Measurements from ENCODE around the gene TBC1D2. TPM values are rescaled to one million over a fixed set of nuclear protein-coding genes. Genes with fewer than 3 reads are reported as not detected.

Gene TBC1D2
- total RNA-seq, 2 experiments from 2014 or later: 3.1 to 5.5 TPM

DNA sequence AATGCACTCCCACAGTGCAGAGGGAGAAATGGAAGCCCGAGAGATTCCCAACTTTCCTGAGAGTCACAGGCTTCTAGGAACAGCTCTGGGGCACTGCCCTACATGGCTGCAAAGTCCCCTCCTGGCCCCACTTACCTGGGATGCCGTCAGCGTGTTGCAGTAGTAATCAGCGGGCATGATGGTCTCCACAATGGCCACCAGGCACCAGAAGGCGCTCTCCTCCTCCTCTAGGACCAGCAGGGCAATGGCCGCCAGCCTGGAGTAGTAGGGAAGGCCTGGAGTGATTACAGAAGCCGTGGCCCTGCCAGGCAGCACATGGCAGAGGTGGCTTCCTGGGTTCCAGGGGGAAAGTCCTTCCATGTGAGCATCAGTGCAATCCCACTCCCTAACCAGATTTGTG is 52.3 kb downstream of the TBC1D2 start:
- H3K9me3 ChIP-seq (ENCODE audit: low read length): no peaks in the 10 kb centered on the region
- H3K79me2 ChIP-seq (ENCODE audit: insufficient read depth, low read depth, low read length): no peaks in the 10 kb centered on the region
- intact Hi-C loops (cut with micrococcal nuclease; ENCODE audit: unreplicated experiment): no loop called here
- no TSS peak for BruUV-seq (replicated peaks)
- H3K36me3 ChIP-seq (ENCODE audit: insufficient read depth, low read length): no peaks in the 10 kb centered on the region
- no peak for TF ChIP-seq EZH2phosphoT487 (IDR thresholded peaks at IDR 0.05; ENCODE audit: borderline replicate concordance, low read depth, low read length)
- no peak for TF ChIP-seq CTCF (conservative IDR thresholded peaks at IDR 0.05; ENCODE audit: low read length)
- DNase-seq (ENCODE audit: low spot score): no peak
- no peak overlapping the region for H3K4me3 ChIP-seq (ENCODE audit: low read depth, low read length, poor library complexity, severe bottlenecking)
- H4K20me1 ChIP-seq (ENCODE audit: insufficient read depth, low read length): no peaks in the 10 kb centered on the region
- H3K4me1 ChIP-seq (ENCODE audit: insufficient read depth, low read length, poor library complexity, severe bottlenecking): peaks cover 21% of the 10 kb centered on the region
- ChIA-PET CTCF (ENCODE audit: unreplicated experiment) (no interaction called here), POLR2A (no interaction called here)
- H3K4me2 ChIP-seq (ENCODE audit: low read length): no peak overlapping the region
- no peak overlapping the region for H3K27ac ChIP-seq (ENCODE audit: low read depth, low read length, poor library complexity, severe bottlenecking)
- H3K9me2 ChIP-seq (ENCODE audit: insufficient read depth, low read length): no peaks in the 10 kb centered on the region
- H2AFZ ChIP-seq (ENCODE audit: low read length): no peak overlapping the region

DNA sequence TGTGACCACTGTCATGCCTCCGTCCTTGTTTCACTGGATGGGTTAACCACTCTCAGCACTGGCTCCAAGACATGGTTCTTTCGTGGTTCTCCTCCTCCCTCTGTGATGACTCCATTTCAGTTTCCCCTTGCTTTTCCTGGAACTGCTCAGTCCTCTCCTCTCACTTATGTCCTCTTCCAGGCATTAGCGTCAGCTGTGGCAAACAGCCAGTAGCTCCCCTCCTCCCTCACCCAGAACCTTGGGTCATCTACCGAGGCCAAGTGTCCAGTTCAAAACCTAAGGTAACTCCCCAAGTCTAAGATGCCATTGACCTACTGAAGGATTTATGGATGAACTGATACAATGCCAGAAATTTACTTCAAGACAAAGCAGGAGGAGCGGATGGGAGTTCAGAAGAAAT is 53.2 kb downstream of the TBC1D2 start:
- Histone ChIP-seq H3K36me3 (ENCODE audit: insufficient read depth, low read length) (no peaks in the 10 kb centered on the region), H2AFZ (ENCODE audit: low read length) (no peak overlapping the region), H3K27ac (ENCODE audit: low read depth, low read length, poor library complexity, severe bottlenecking) (no peak overlapping the region), H3K4me3 (ENCODE audit: low read depth, low read length, poor library complexity, severe bottlenecking) (no peak overlapping the region), H4K20me1 (ENCODE audit: insufficient read depth, low read length) (no peaks in the 10 kb centered on the region), H3K4me2 (ENCODE audit: low read length) (no peak overlapping the region), H3K79me2 (ENCODE audit: insufficient read depth, low read depth, low read length) (no peaks in the 10 kb centered on the region), H3K4me1 (ENCODE audit: insufficient read depth, low read length, poor library complexity, severe bottlenecking) (peaks cover 21% of the 10 kb centered on the region), H3K9me2 (ENCODE audit: insufficient read depth, low read length) (no peaks in the 10 kb centered on the region), H3K9me3 (ENCODE audit: low read length) (no peaks in the 10 kb centered on the region)
- no peak for DNase-seq (ENCODE audit: low spot score)
- CTCF ChIA-PET (ENCODE audit: unreplicated experiment): interaction anchor here (0.5 kb wide), 1 partner anchor 10 kb away, joined by 3 read pairs; the partner anchor contains the start of gene CORO2A
- intact Hi-C loops (cut with micrococcal nuclease; ENCODE audit: unreplicated experiment): no loop called here
- TF ChIP-seq EZH2phosphoT487 (IDR thresholded peaks at IDR 0.05; ENCODE audit: borderline replicate concordance, low read depth, low read length) (no peak), CTCF (conservative IDR thresholded peaks at IDR 0.05; ENCODE audit: low read length) (no peak)
- no TSS peak for BruUV-seq (replicated peaks)
- POLR2A ChIA-PET: no interaction called here

DNA sequence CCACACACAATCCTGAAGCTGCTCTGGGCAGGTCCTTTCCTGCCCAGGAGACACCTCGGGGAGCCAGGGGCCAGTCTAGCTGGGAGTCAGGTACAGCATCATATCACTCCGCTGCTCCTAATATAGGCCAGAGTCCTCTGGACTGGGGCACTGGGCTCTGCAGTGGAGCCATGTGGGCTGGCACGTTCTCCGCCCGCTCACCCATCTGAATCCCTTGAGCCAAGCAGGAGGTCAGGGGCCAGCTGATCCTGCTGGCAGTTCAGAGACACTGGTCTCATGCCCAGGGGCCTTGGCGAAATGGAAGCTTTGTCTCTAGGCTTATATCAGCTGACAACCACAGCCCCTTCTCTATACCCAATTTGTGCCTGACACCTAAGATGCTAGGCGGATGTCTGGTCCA is 53.7 kb downstream of the TBC1D2 start:
- TF ChIP-seq EZH2phosphoT487 (IDR thresholded peaks at IDR 0.05; ENCODE audit: borderline replicate concordance, low read depth, low read length) (no peak), CTCF (conservative IDR thresholded peaks at IDR 0.05; ENCODE audit: low read length) (no peak)
- H3K36me3 ChIP-seq (ENCODE audit: insufficient read depth, low read length): no peaks in the 10 kb centered on the region
- BruUV-seq (replicated peaks): no TSS peak
- H3K27ac ChIP-seq (ENCODE audit: low read depth, low read length, poor library complexity, severe bottlenecking): no peak overlapping the region
- H3K4me1 ChIP-seq (ENCODE audit: insufficient read depth, low read length, poor library complexity, severe bottlenecking): peaks cover 18% of the 10 kb centered on the region
- no peak overlapping the region for H3K4me2 ChIP-seq (ENCODE audit: low read length)
- no peaks in the 10 kb centered on the region for H4K20me1 ChIP-seq (ENCODE audit: insufficient read depth, low read length)
- CTCF ChIA-PET (ENCODE audit: unreplicated experiment): no interaction called here
- H3K4me3 ChIP-seq (ENCODE audit: low read depth, low read length, poor library complexity, severe bottlenecking): no peak overlapping the region
- POLR2A ChIA-PET: interaction anchor here (0.6 kb wide), 1 partner anchor 55 kb away, joined by 8 read pairs; no protein-coding TSS in a partner anchor
- H2AFZ ChIP-seq (ENCODE audit: low read length): no peak overlapping the region
- DNase-seq (ENCODE audit: low spot score): no peak
- no peaks in the 10 kb centered on the region for H3K9me2 ChIP-seq (ENCODE audit: insufficient read depth, low read length)
- no peaks in the 10 kb centered on the region for H3K79me2 ChIP-seq (ENCODE audit: insufficient read depth, low read depth, low read length)
- H3K9me3 ChIP-seq (ENCODE audit: low read length): no peaks in the 10 kb centered on the region
- intact Hi-C loops (cut with micrococcal nuclease; ENCODE audit: unreplicated experiment): no loop called here
